ENCODE results near the gene CALU.

CALU gene

GRCh38 chr7:128777156-128778123, 38.3 kb downstream of the CALU start:
- no peaks in the 10 kb centered on the region for H3K4me1 ChIP-seq (ENCODE audit: insufficient read depth, low read length)
- no peak overlapping the region for H3K4me2 ChIP-seq (ENCODE audit: insufficient read depth, low read length)
- no peak overlapping the region for H3K27ac ChIP-seq (ENCODE audit: low read length)
- H3K4me3 ChIP-seq (ENCODE audit: low read depth in 1 of 2, low read length in 2 of 2), result no peak overlapping the region
- TF ChIP-seq EZH2 (IDR thresholded peaks at IDR 0.05; ENCODE audit: borderline replicate concordance, low read depth, low read length, severe bottlenecking), result no peak
- TF ChIP-seq CTCF (IDR thresholded peaks at IDR 0.05; ENCODE audit: borderline replicate concordance, extremely low read depth, low read length, poor library complexity, severe bottlenecking), result no peak
- peaks cover 10% of the 10 kb centered on the region for H3K36me3 ChIP-seq (ENCODE audit: insufficient read depth, low read length)
- H3K27me3 ChIP-seq (ENCODE audit: insufficient read depth, low read length, poor library complexity), result no peaks in the 10 kb centered on the region
- no peak overlapping the region for H2AFZ ChIP-seq (ENCODE audit: low read depth, low read length)
- no peak overlapping the region for H3K9ac ChIP-seq (ENCODE audit: low read depth, low read length)
- DNase-seq (no peak), ATAC-seq (ENCODE audit: insufficient read depth, low read depth) (no peak)
- peaks cover 3% of the 10 kb centered on the region; the same call in 1 of the 2 replicates for H4K20me1 ChIP-seq (ENCODE audit: insufficient read depth, low read length)
- H3K79me2 ChIP-seq (ENCODE audit: insufficient read depth, low read length), result no peaks in the 10 kb centered on the region
- peaks cover 2% of the 10 kb centered on the region for H3K9me3 ChIP-seq (ENCODE audit: insufficient read depth, low read length, severe bottlenecking)

GRCh38 chr7:128778946-128779345, 39.8 kb downstream of the CALU start:
- Histone ChIP-seq H3K4me2 (ENCODE audit: insufficient read depth, low read length) (no peak overlapping the region), H3K4me3 (ENCODE audit: low read depth in 1 of 2, low read length in 2 of 2) (no peak overlapping the region), H3K79me2 (ENCODE audit: insufficient read depth, low read length) (no peaks in the 10 kb centered on the region), H3K9ac (ENCODE audit: low read depth, low read length) (no peak overlapping the region), H3K27me3 (ENCODE audit: insufficient read depth, low read length, poor library complexity) (no peaks in the 10 kb centered on the region), H4K20me1 (ENCODE audit: insufficient read depth, low read length) (peaks cover 3% of the 10 kb centered on the region; the same call in 1 of the 2 replicates), H3K27ac (ENCODE audit: low read length) (no peak overlapping the region), H2AFZ (ENCODE audit: low read depth, low read length) (no peak overlapping the region), H3K4me1 (ENCODE audit: insufficient read depth, low read length) (no peaks in the 10 kb centered on the region), H3K36me3 (ENCODE audit: insufficient read depth, low read length) (peaks cover 5% of the 10 kb centered on the region; the same call in 1 of the 2 replicates), H3K9me3 (ENCODE audit: insufficient read depth, low read length, severe bottlenecking) (peaks cover 2% of the 10 kb centered on the region)
- DNase-seq, result no peak
- TF ChIP-seq EZH2 (IDR thresholded peaks at IDR 0.05; ENCODE audit: borderline replicate concordance, low read depth, low read length, severe bottlenecking) (no peak), CTCF (IDR thresholded peaks at IDR 0.05; ENCODE audit: borderline replicate concordance, extremely low read depth, low read length, poor library complexity, severe bottlenecking) (no peak)
- no peak for ATAC-seq (ENCODE audit: insufficient read depth, low read depth)

- H3K9ac ChIP-seq (ENCODE audit: low read depth, low read length), result no peak overlapping the region
- no peak for ATAC-seq (ENCODE audit: insufficient read depth, low read depth)
Measured at GRCh38 chr7:128781126-128781525, 42.0 kb downstream of the CALU start.

More at GRCh38 chr7:128781126-128781525, 42.0 kb downstream of the CALU start:
- Histone ChIP-seq H3K27me3 (ENCODE audit: insufficient read depth, low read length, poor library complexity) (no peaks in the 10 kb centered on the region), H3K9me3 (ENCODE audit: insufficient read depth, low read length, severe bottlenecking) (peaks cover 2% of the 10 kb centered on the region), H3K27ac (ENCODE audit: low read length) (no peak overlapping the region), H3K4me3 (ENCODE audit: low read depth in 1 of 2, low read length in 2 of 2) (no peak overlapping the region), H3K4me1 (ENCODE audit: insufficient read depth, low read length) (no peaks in the 10 kb centered on the region), H3K4me2 (ENCODE audit: insufficient read depth, low read length) (no peak overlapping the region), H4K20me1 (ENCODE audit: insufficient read depth, low read length) (no peaks in the 10 kb centered on the region), H2AFZ (ENCODE audit: low read depth, low read length) (no peak overlapping the region), H3K36me3 (ENCODE audit: insufficient read depth, low read length) (no peaks in the 10 kb centered on the region), H3K79me2 (ENCODE audit: insufficient read depth, low read length) (no peaks in the 10 kb centered on the region)
- DNase-seq, result no peak
- TF ChIP-seq CTCF (IDR thresholded peaks at IDR 0.05; ENCODE audit: borderline replicate concordance, extremely low read depth, low read length, poor library complexity, severe bottlenecking), result no peak
- no peak for TF ChIP-seq EZH2 (IDR thresholded peaks at IDR 0.05; ENCODE audit: borderline replicate concordance, low read depth, low read length, severe bottlenecking)
